ENCODE measurements around the gene ST6GALNAC2.

DNA sequence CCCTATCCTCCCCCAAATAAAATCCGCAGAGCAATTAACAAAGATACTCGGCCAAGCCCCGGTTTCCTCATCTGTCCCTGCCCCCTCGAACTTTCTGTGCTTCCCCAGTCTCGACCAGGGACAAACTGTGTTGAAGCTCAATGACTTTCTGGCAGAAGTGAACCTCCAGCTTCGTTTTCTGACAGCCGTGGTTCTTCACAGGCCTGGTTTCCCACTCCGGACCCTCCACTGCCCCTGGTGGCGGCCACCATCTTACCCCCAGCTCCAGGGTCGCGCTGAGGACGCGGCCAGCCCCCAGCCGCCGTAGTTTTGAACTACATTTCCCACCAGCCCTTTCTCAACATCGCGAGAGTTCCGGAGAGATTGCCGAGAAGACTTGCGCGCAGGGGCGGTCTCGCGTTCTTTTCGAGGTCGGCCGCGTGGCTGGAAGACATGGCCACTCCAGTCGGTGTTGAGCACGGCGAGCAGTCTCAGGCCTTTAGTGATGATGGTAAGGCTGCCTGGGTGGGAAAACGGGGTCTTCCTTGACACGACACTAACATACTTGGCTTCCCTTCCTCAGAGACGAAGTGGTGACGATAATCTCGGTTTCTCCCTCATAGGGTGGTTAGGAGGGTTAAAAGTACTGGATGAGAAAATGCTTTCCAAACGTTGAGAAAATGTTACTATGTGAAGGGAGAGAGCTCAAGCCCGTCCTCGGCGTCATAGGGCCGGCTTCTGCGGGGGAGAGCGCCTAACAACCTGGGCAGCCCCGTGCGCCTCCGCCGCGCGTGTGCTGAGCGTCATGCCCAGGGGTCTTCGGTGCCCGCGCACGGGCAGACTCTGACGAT lies 28.1 kb downstream of the ST6GALNAC2 start:
- TF ChIP-seq EZH2phosphoT487 (IDR thresholded peaks at IDR 0.05; ENCODE audit: insufficient read depth, low read depth) (no peak), EZH2 (IDR thresholded peaks at IDR 0.05; ENCODE audit: insufficient read depth, poor library complexity, severe bottlenecking) (no peak)
